HepG2 (cell line): ENCODE results near the gene P2RX3. TPM values are rescaled to one million over a fixed set of nuclear protein-coding genes. Genes with fewer than 3 reads are reported as not detected.

Source experiments
- ATAC-seq: fragments of 200-7000 bp; cut with Tn5 transposase; 3 replicates; pipeline ENCODE4 v1.9.1; 2020; ENCODE audit warnings: mild to moderate bottlenecking, moderate library complexity
- BruUV-seq: library from RNA; stranded (reverse); fragments of 400-500 nt; replicated peaks from 2 replicates; lab custom pipeline; 2021; lab: Mats Ljungman, UMichigan
- CTCF ChIA-PET: fragments of 300-600 bp; formaldehyde crosslinking; extraction: SDS; loops from one replicate; lab custom pipeline; 2021; ENCODE audit warnings: low total read pairs, inconsistent platforms, low intra/inter-chr PET ratio; lab: Yijun Ruan, JAX
- POLR2A ChIA-PET: fragments of 350-600 bp; sonication (Branson Sonifier 250); formaldehyde crosslinking; loops from one replicate; lab custom pipeline; 2020; ENCODE audit warnings: antibody characterized with exemption, inconsistent platforms; lab: Yijun Ruan, JAX
- DNase-seq: peaks from one replicate; pipeline ENCODE4 v3.0.0-alpha.2; 2015; ENCODE audit warnings: low spot score
- FAIRE-seq: peaks from 3 replicates; lab custom pipeline; 2011; peaks lifted over from hg19 to GRCh38; lab: Jason Lieb, UNC
- H2AFZ ChIP-seq: one replicate; pipeline ENCODE4 v1.6.1; 2011; ENCODE audit warnings: low read length, inconsistent platforms
- H3K27ac ChIP-seq: fragments of 300-600 bp; 3 replicates; pipeline ENCODE4 v1.8.0; 2011; ENCODE audit warnings: mixed run types, mild to moderate bottlenecking, mixed read lengths, low read length, inconsistent platforms; ENCODE audit not compliant: insufficient read depth; ENCODE audit errors: extremely low read length
- H3K27me3 ChIP-seq, 2 experiments: fragments of 200-600 bp in 1 of 2; 2 replicates in 1 of 2; 3 replicates in 1 of 2; pipeline versions ENCODE4 v1.6.0 to v1.8.0; 2011; ENCODE audit warnings: low read length in 2 of 2, mild to moderate bottlenecking in 2 of 2, moderate library complexity in 2 of 2, inconsistent platforms in 1 of 2; ENCODE audit not compliant: insufficient read depth in 2 of 2, control insufficient read depth in 1 of 2
- H3K36me3 ChIP-seq, 2 experiments: fragments of 200-600 bp in 1 of 2; replicated peaks in 1 of 2; 2 replicates in 1 of 2; 3 replicates in 1 of 2; pipeline versions ENCODE4 v1.5.1 to v1.8.0; 2011; ENCODE audit warnings: low read length in 2 of 2, inconsistent platforms in 1 of 2; ENCODE audit not compliant: insufficient read depth in 2 of 2, control insufficient read depth in 1 of 2
- H3K4me1 ChIP-seq: 2 replicates; pipeline ENCODE4 v1.5.1; 2012; ENCODE audit warnings: low read length, inconsistent platforms; ENCODE audit not compliant: insufficient read depth
- H3K4me2 ChIP-seq: 2 replicates; pipeline ENCODE4 v1.6.0; 2011; ENCODE audit warnings: low read depth, low read length, inconsistent platforms
- H3K4me3 ChIP-seq, 3 experiments: fragments of 200-600 bp in 1 of 3; sonication (generic), shearing (Covaris generic) in 1 of 3; replicated peaks in 1 of 3; 2 replicates each; pipeline ENCODE4 v1.5.1; 2011 to 2016; ENCODE audit warnings: low read length in 3 of 3, inconsistent platforms in 2 of 3, low read depth in 2 of 3, mild to moderate bottlenecking in 2 of 3, control low read depth in 1 of 3, mixed read lengths in 1 of 3; ENCODE audit not compliant: insufficient read depth in 1 of 3
- H3K79me2 ChIP-seq: one replicate; pipeline ENCODE4 v1.6.1; 2011; ENCODE audit warnings: low read length, inconsistent platforms; ENCODE audit not compliant: insufficient read depth
- H3K9ac ChIP-seq: 2 replicates; pipeline ENCODE4 v1.6.0; 2011; ENCODE audit warnings: mild to moderate bottlenecking, low read depth, low read length, inconsistent platforms; ENCODE audit not compliant: insufficient read depth
- H3K9me3 ChIP-seq: 2 replicates; pipeline ENCODE4 v1.5.1; 2012; ENCODE audit warnings: mild to moderate bottlenecking, low read length
- H4K20me1 ChIP-seq: 2 replicates; pipeline ENCODE4 v1.6.0; 2011; ENCODE audit warnings: inconsistent platforms, mild to moderate bottlenecking, low read length, moderate library complexity; ENCODE audit not compliant: insufficient read depth
- ATAD3A ChIP-seq: sonication (generic); formaldehyde crosslinking; IDR thresholded peaks from 2 replicates; pipeline ENCODE4 v1.4.0; 2020; ENCODE audit warnings: missing genetic modification reagents
- EEA1 ChIP-seq: sonication (generic); formaldehyde crosslinking; IDR thresholded peaks from 2 replicates; pipeline ENCODE4 v1.5.1; 2020; ENCODE audit warnings: mild to moderate bottlenecking, missing genetic modification reagents, borderline replicate concordance
- KDM1A ChIP-seq: IDR thresholded peaks from 2 replicates; pipeline ENCODE4 v1.6.1; 2016; ENCODE audit warnings: missing compliant biosample characterization
- MED13 ChIP-seq: sonication (generic); formaldehyde crosslinking; IDR thresholded peaks from 2 replicates; pipeline ENCODE4 v1.5.0; 2020; ENCODE audit warnings: missing genetic modification reagents
- MZF1 ChIP-seq: sonication (generic); formaldehyde crosslinking; IDR thresholded peaks from 2 replicates; pipeline ENCODE4 v1.8.1; 2023; ENCODE audit warnings: mild to moderate bottlenecking, missing genetic modification reagents, borderline replicate concordance
- POLR2AphosphoS2 ChIP-seq: IDR thresholded peaks from 2 replicates; pipeline ENCODE4 v1.6.1; 2011; ENCODE audit warnings: low read depth, low read length, improper control_type of control experiment
- PRDM15 ChIP-seq: sonication (generic); formaldehyde crosslinking; IDR thresholded peaks from 2 replicates; pipeline ENCODE4 v1.4.0; 2020; ENCODE audit warnings: missing genetic modification reagents
- REPIN1 ChIP-seq: sonication (generic); formaldehyde crosslinking; IDR thresholded peaks from 2 replicates; pipeline ENCODE4 v1.8.0; 2022; ENCODE audit warnings: missing genetic modification reagents, low read depth, mild to moderate bottlenecking, borderline replicate concordance
- TCF7L2 ChIP-seq: IDR thresholded peaks from 2 replicates; pipeline ENCODE4 v1.6.1; 2011; ENCODE audit warnings: mild to moderate bottlenecking, low read depth, low read length, moderate library complexity
- THAP8 ChIP-seq: sonication (generic); formaldehyde crosslinking; IDR thresholded peaks from 2 replicates; pipeline ENCODE4 v1.5.1; 2020; ENCODE audit warnings: missing genetic modification reagents, mild to moderate bottlenecking, borderline replicate concordance
- ZNF331 ChIP-seq: sonication (generic); formaldehyde crosslinking; IDR thresholded peaks from 2 replicates; pipeline ENCODE4 v1.4.0; 2020; ENCODE audit warnings: missing genetic modification reagents
- ZNF367 ChIP-seq: sonication (generic); formaldehyde crosslinking; IDR thresholded peaks from 2 replicates; pipeline ENCODE4 v1.4.0; 2020; ENCODE audit warnings: missing genetic modification reagents, borderline replicate concordance
- ZNF546 ChIP-seq: sonication (generic); formaldehyde crosslinking; conservative IDR thresholded peaks from 2 replicates; pipeline ENCODE4 v1.8.1; 2023; ENCODE audit warnings: mild to moderate bottlenecking, missing genetic modification reagents
- ZNF670 ChIP-seq: sonication (generic); formaldehyde crosslinking; IDR thresholded peaks from 2 replicates; pipeline ENCODE4 v1.8.0; 2022; ENCODE audit warnings: mild to moderate bottlenecking, missing genetic modification reagents, borderline replicate concordance
- ZNF678 ChIP-seq: sonication (generic); formaldehyde crosslinking; IDR thresholded peaks from 2 replicates; pipeline ENCODE4 v1.4.0; 2020; ENCODE audit warnings: mild to moderate bottlenecking, missing genetic modification reagents
- ZNF816 ChIP-seq: sonication (generic); formaldehyde crosslinking; IDR thresholded peaks from 2 replicates; pipeline ENCODE4 v1.8.0; 2022; ENCODE audit warnings: missing genetic modification reagents, mild to moderate bottlenecking, borderline replicate concordance
- WGBS: methylation state at CpG from one replicate; pipeline ENCODE4 v1.1.6; 2017; ENCODE audit warnings: low lambda C conversion rate; 5-methylcytosine and 5-hydroxymethylcytosine counted together
- in situ Hi-C: cut with HindIII; loops from 2 replicates; pipeline ENCODE4 v1.10.0; 2017; ENCODE audit warnings: low pct_unique_long_range_greater_than_20kb; ENCODE audit not compliant: extremely low pct_ligation_motif_present
- intact Hi-C: fragments of 100-400 bp; cut with micrococcal nuclease; formaldehyde crosslinking; loops from one replicate; pipeline ENCODE4 v1.10.0; 2022; ENCODE audit not compliant: unreplicated experiment
- polyA plus RNA-seq, 8 experiments: library from polyadenylated mRNA; depleted of rRNA in 3 of 8; stranded (reverse) in 7 of 8; unstranded in 1 of 8; fragments of >200 nt; fragmentation: Illumina TruSeq in 4 of 8; extraction: Trizol in 4 of 8; gene quantifications; 2 replicates each; pipeline versions ENCODE4 v1.2.1 to v1.2.3, GENCODE V29; 2011 to 2016; ENCODE audit warnings: low read depth in 4 of 8, missing spikeins in 1 of 8, mixed read lengths in 1 of 8; ENCODE audit not compliant: insufficient read depth in 1 of 8
- total RNA-seq, 5 experiments: library from RNA; depleted of rRNA; stranded (reverse); fragments of >200 nt; fragmentation: Illumina TruSeq; extraction: Trizol; gene quantifications; 2 replicates each; pipeline ENCODE4 v1.2.3, GENCODE V29; 2016; ENCODE audit warnings: low read depth in 1 of 5
- TF ChIP-seq, protein P1 (sequence below): sonication (generic); formaldehyde crosslinking; IDR thresholded peaks from 2 replicates; pipeline ENCODE4 v1.4.0; 2020; ENCODE audit warnings: low read depth, mild to moderate bottlenecking, missing genetic modification reagents
- TF ChIP-seq, protein P2 (sequence below): sonication (generic); formaldehyde crosslinking; IDR thresholded peaks from 2 replicates; pipeline ENCODE4 v1.4.0; 2020; ENCODE audit warnings: mild to moderate bottlenecking, low read depth, missing genetic modification reagents
- TF ChIP-seq, protein P3 (sequence below): sonication (generic); formaldehyde crosslinking; IDR thresholded peaks from 2 replicates; pipeline ENCODE4 v1.4.0; 2020; ENCODE audit warnings: missing genetic modification reagents

The P2RX3 gene
- total and polyA plus RNA-seq, 2 of the 13 experiments (the other 11 are each of a cell fraction or from before 2014, with no cell fraction given): 0.08 TPM; not detected in 1

DNA sequence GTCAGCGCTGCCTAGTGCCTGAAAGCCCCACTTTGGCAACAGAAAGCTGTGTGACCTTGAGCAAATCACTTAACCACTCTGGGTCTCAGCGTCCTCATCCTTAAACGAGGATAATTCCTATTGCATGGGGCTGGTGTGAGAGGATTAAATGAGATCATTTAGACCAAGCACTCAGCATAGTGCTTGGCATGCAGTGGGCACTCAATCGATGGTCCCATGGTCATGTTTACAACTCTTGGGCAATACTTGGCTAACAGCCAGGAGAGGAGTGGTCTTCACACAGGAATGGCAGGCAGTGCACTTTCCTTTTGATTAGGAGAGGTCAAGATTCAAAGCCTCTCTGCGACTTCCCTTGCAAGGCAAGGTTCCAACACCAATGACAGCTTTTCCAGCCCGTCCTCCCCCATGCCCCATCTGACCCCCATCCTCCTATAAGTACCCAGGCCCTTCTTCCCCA lies 27.5 kb upstream of the P2RX3 start:
- H3K27me3 ChIP-seq: no peaks in the 10 kb centered on the region
- ChIA-PET CTCF (no interaction called here), POLR2A (interaction anchor here (0.7 to 3.1 kb wide), 3 partner anchors 11 to 41 kb away, joined by 3 to 38 read pairs (median 33); partner anchors contain the start of gene TNKS1BP1)
- H3K4me3 ChIP-seq: peak overlapping the region; percentile 45 to 73 (median 57); a peak in 5 of 6 replicates
- in situ Hi-C loops (no loop called here), intact Hi-C loops (loop anchor here (1.0 kb wide), 1 partner anchor 15 kb away; no protein-coding TSS in a partner anchor)
- H3K4me1 ChIP-seq: peaks cover 71% of the 10 kb centered on the region
- peak overlapping the region; percentile 48 for H3K27ac ChIP-seq
- ATAC-seq: peak; percentile 7
- H4K20me1 ChIP-seq: no peaks in the 10 kb centered on the region
- WGBS: 40% methylated on average over 4 of the region's 6 CpGs
- H3K79me2 ChIP-seq: no peaks in the 10 kb centered on the region
- peaks cover 11 to 16% of the 10 kb centered on the region in 2 experiments; a peak in 4 of 5 replicates for H3K36me3 ChIP-seq
- peak; percentile 78 for DNase-seq
- peak; percentile 36 for FAIRE-seq
- H3K9me3 ChIP-seq: no peaks in the 10 kb centered on the region
- no TSS peak for BruUV-seq
- H3K9ac ChIP-seq: peak overlapping the region; percentile 56
- no peak overlapping the region for H2AFZ ChIP-seq
- H3K4me2 ChIP-seq: peak overlapping the region; percentile 84
- TF ChIP-seq ZNF670 (no peak), PRDM15 (CRISPR knock-in tag) (no peak), ZNF331 (CRISPR knock-in tag) (peak; percentile 59; the same call in 1 of the 2 replicates), THAP8 (CRISPR knock-in tag) (no peak), ZNF678 (CRISPR knock-in tag) (no peak), POLR2AphosphoS2 (no peak), REPIN1 (CRISPR knock-in tag) (0 out of 2 replicates have a peak, but pooled peaks have one; percentile 22), TCF7L2 (no peak), ZNF816 (CRISPR knock-in tag) (no peak), ZNF546 (CRISPR knock-in tag) (no peak), MED13 (CRISPR knock-in tag) (no peak), EEA1 (no peak), MZF1 (CRISPR knock-in tag) (no peak), ZNF367 (CRISPR knock-in tag) (no peak), ATAD3A (no peak), KDM1A (peak; percentile 84; the same call in 1 of the 2 replicates)
- TF ChIP-seq, protein P1, sequence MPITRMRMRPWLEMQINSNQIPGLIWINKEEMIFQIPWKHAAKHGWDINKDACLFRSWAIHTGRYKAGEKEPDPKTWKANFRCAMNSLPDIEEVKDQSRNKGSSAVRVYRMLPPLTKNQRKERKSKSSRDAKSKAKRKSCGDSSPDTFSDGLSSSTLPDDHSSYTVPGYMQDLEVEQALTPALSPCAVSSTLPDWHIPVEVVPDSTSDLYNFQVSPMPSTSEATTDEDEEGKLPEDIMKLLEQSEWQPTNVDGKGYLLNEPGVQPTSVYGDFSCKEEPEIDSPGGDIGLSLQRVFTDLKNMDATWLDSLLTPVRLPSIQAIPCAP (CRISPR knock-in tag): no peak
- TF ChIP-seq, protein P2, sequence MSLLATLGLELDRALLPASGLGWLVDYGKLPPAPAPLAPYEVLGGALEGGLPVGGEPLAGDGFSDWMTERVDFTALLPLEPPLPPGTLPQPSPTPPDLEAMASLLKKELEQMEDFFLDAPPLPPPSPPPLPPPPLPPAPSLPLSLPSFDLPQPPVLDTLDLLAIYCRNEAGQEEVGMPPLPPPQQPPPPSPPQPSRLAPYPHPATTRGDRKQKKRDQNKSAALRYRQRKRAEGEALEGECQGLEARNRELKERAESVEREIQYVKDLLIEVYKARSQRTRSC: no peak
- TF ChIP-seq, protein P3, sequence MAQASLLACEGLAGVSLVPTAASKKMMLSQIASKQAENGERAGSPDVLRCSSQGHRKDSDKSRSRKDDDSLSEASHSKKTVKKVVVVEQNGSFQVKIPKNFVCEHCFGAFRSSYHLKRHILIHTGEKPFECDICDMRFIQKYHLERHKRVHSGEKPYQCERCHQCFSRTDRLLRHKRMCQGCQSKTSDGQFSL (CRISPR knock-in tag): no peak
